IMR-90 (cell line): ENCODE data around the gene CROT. TPM values are rescaled to one million over a fixed set of nuclear protein-coding genes. Genes with fewer than 3 reads are reported as not detected.

ENCODE experiments used
- ATAC-seq: fragments of 200-7000 bp; cut with Tn5 transposase; 2 replicates; pipeline ENCODE4 v1.9.1; 2020; ENCODE audit warnings: low read depth, mild to moderate bottlenecking, moderate library complexity
- BruUV-seq: library from RNA; stranded (reverse); fragments of 400-500 nt; replicated peaks from 2 replicates; lab custom pipeline; 2021; lab: Mats Ljungman, UMichigan
- CTCF ChIA-PET: fragments of 300-600 bp; formaldehyde crosslinking; extraction: SDS; loops from one replicate; lab custom pipeline; 2021; ENCODE audit warnings: antibody characterized with exemption; lab: Yijun Ruan, JAX
- POLR2A ChIA-PET: fragments of 300-600 bp; sonication (Branson Sonifier 250); formaldehyde crosslinking; loops from one replicate; lab custom pipeline; 2022; ENCODE audit warnings: antibody characterized with exemption; ENCODE audit not compliant: unreplicated experiment; lab: Charles Lee
- DNase-seq: peaks from one replicate; pipeline ENCODE4 v3.0.0; 2013
- H2AFZ ChIP-seq: replicated peaks from 2 replicates; pipeline ENCODE3; 2013; ENCODE audit warnings: low read length, mild to moderate bottlenecking; ENCODE audit not compliant: poor library complexity
- H2AK5ac ChIP-seq: 2 replicates; pipeline ENCODE4 v1.6.1; 2013; ENCODE audit warnings: low read depth, low read length, inconsistent platforms
- H2AK9ac ChIP-seq: replicated peaks from 2 replicates; pipeline ENCODE3; 2013; ENCODE audit warnings: mild to moderate bottlenecking, low read depth, low read length, moderate library complexity; ENCODE audit not compliant: poor library complexity
- H2BK120ac ChIP-seq: 2 replicates; pipeline ENCODE4 v1.6.1; 2013; ENCODE audit warnings: low read depth, low read length, inconsistent platforms
- H2BK15ac ChIP-seq: 3 replicates; pipeline ENCODE4 v1.6.1; 2013; ENCODE audit warnings: low read depth, low read length, inconsistent platforms
- H2BK20ac ChIP-seq: 2 replicates; pipeline ENCODE4 v1.6.1; 2013; ENCODE audit warnings: low read depth, mild to moderate bottlenecking, inconsistent platforms, low read length, moderate library complexity
- H2BK5ac ChIP-seq: 2 replicates; pipeline ENCODE4 v1.6.1; 2013; ENCODE audit warnings: mild to moderate bottlenecking, low read depth, low read length, inconsistent platforms; ENCODE audit not compliant: poor library complexity, severe bottlenecking
- H3K14ac ChIP-seq: replicated peaks from 2 replicates; pipeline ENCODE4 v1.6.1; 2013; ENCODE audit warnings: low read depth, low read length, inconsistent platforms
- H3K18ac ChIP-seq: 2 replicates; pipeline ENCODE4 v1.6.1; 2013; ENCODE audit warnings: low read depth, low read length, control low read depth
- H3K23ac ChIP-seq: 2 replicates; pipeline ENCODE4 v1.6.1; 2013; ENCODE audit warnings: low read depth, low read length, inconsistent platforms
- H3K27ac ChIP-seq: 2 replicates; pipeline ENCODE4 v1.5.1; 2013; ENCODE audit warnings: mild to moderate bottlenecking, control low read depth, low read length; ENCODE audit not compliant: insufficient read depth
- H3K27me3 ChIP-seq: 2 replicates; pipeline ENCODE4 v1.6.1; 2013; ENCODE audit warnings: low read length; ENCODE audit not compliant: control insufficient read depth, insufficient read depth
- H3K36me3 ChIP-seq: 2 replicates; pipeline ENCODE4 v1.6.1; 2013; ENCODE audit warnings: low read length, mixed read lengths; ENCODE audit not compliant: control insufficient read depth, insufficient read depth
- H3K4ac ChIP-seq: 2 replicates; pipeline ENCODE4 v1.6.1; 2013; ENCODE audit warnings: low read depth, low read length, inconsistent platforms
- H3K4me1 ChIP-seq: 2 replicates; pipeline ENCODE4 v1.6.1; 2013; ENCODE audit warnings: low read length, mixed read lengths; ENCODE audit not compliant: control insufficient read depth, insufficient read depth
- H3K4me2 ChIP-seq: 2 replicates; pipeline ENCODE4 v1.6.1; 2013; ENCODE audit warnings: low read depth, mild to moderate bottlenecking, control low read depth, low read length, moderate library complexity
- H3K4me3 ChIP-seq: 2 replicates; pipeline ENCODE4 v1.5.1; 2013; ENCODE audit warnings: low read depth, mild to moderate bottlenecking, control low read depth, low read length, moderate library complexity; ENCODE audit not compliant: insufficient read depth
- H3K56ac ChIP-seq: 2 replicates; pipeline ENCODE4 v1.6.1; 2013; ENCODE audit warnings: low read length, inconsistent platforms; ENCODE audit not compliant: insufficient read depth; ENCODE audit errors: extremely low read depth
- H3K79me1 ChIP-seq, 2 experiments: 2 replicates each; pipeline ENCODE4 v1.6.1; 2013; ENCODE audit warnings: low read length in 2 of 2, inconsistent platforms in 1 of 2, low read depth in 1 of 2
- H3K9ac ChIP-seq: 2 replicates; pipeline ENCODE4 v1.6.1; 2013; ENCODE audit warnings: low read depth, low read length, control low read depth
- H3K9me1 ChIP-seq: 2 replicates; pipeline ENCODE4 v1.6.1; 2013; ENCODE audit warnings: low read length, inconsistent platforms; ENCODE audit not compliant: insufficient read depth
- H3K9me3 ChIP-seq: 2 replicates; pipeline ENCODE4 v1.6.1; 2013; ENCODE audit warnings: low read length; ENCODE audit not compliant: control insufficient read depth, insufficient read depth
- H4K20me1 ChIP-seq: 2 replicates; pipeline ENCODE4 v1.6.1; 2013; ENCODE audit warnings: low read length, inconsistent platforms; ENCODE audit not compliant: insufficient read depth
- H4K5ac ChIP-seq: 2 replicates; pipeline ENCODE4 v1.6.1; 2013; ENCODE audit warnings: mild to moderate bottlenecking, low read depth, low read length, control low read depth
- H4K8ac ChIP-seq, 2 experiments: 2 replicates each; pipeline ENCODE4 v1.6.1; 2013; ENCODE audit warnings: low read depth in 2 of 2, low read length in 2 of 2, control low read depth in 1 of 2, inconsistent platforms in 1 of 2
- H4K91ac ChIP-seq: 2 replicates; pipeline ENCODE4 v1.6.1; 2013; ENCODE audit warnings: low read depth, low read length, inconsistent platforms; ENCODE audit not compliant: insufficient read depth
- BHLHE40 ChIP-seq: fragments of 150-350 bp; IDR thresholded peaks from 2 replicates; pipeline ENCODE4 v1.6.1; 2016; ENCODE audit warnings: mild to moderate bottlenecking, low read depth, low read length
- CEBPB ChIP-seq: IDR thresholded peaks from 2 replicates; pipeline ENCODE4 v1.6.1; 2012; ENCODE audit warnings: low read depth, low read length, improper control_type of control experiment
- CTCF ChIP-seq: conservative IDR thresholded peaks from 2 replicates; pipeline ENCODE4 v1.5.1; 2012; ENCODE audit warnings: mild to moderate bottlenecking, low read depth, low read length, improper control_type of control experiment
- FOS ChIP-seq: fragments of 150-350 bp; IDR thresholded peaks from 2 replicates; pipeline ENCODE4 v1.6.1; 2016; ENCODE audit warnings: low read depth, low read length
- MAZ ChIP-seq: IDR thresholded peaks from 2 replicates; pipeline ENCODE4 v1.6.1; 2012; ENCODE audit warnings: low read depth, mild to moderate bottlenecking, low read length, improper control_type of control experiment, moderate library complexity, borderline replicate concordance
- RCOR1 ChIP-seq: IDR thresholded peaks from 2 replicates; pipeline ENCODE4 v1.6.1; 2012; ENCODE audit warnings: mild to moderate bottlenecking, low read length, improper control_type of control experiment; ENCODE audit not compliant: insufficient replicate concordance
- USF2 ChIP-seq: fragments of 150-350 bp; IDR thresholded peaks from 2 replicates; pipeline ENCODE4 v1.6.1; 2017; ENCODE audit warnings: mild to moderate bottlenecking, antibody characterized with exemption, low read length, low read depth
- dilution Hi-C: fragments of 300-500 bp; cut with HindIII; formaldehyde crosslinking; loops from one replicate; pipeline ENCODE4 v1.14.3; 2018; ENCODE audit warnings: low sequenced_read_pairs; ENCODE audit not compliant: unreplicated experiment
- in situ Hi-C: fragments of 300-500 bp; cut with MboI; formaldehyde crosslinking; loops from 3 replicates; pipeline ENCODE4 v1.14.3; 2019; ENCODE audit warnings: low sequenced_read_pairs, inconsistent platforms, mixed read lengths
- intact Hi-C: fragments of 100-400 bp; cut with micrococcal nuclease; formaldehyde crosslinking; loops from 2 replicates; pipeline ENCODE4 v1.10.0; 2022
- polyA plus RNA-seq, 3 experiments: library from polyadenylated mRNA; depleted of rRNA; stranded (reverse); fragments of >200 nt; gene quantifications; 2 replicates each; pipeline ENCODE4 v1.2.3, GENCODE V29; 2012; ENCODE audit warnings: low replicate concordance in 1 of 3
- total RNA-seq: library from RNA; depleted of rRNA; stranded (reverse); fragments of >200 nt; gene quantifications from 2 replicates; pipeline ENCODE4 v1.2.3, GENCODE V29; 2012

The CROT gene
- total and polyA plus RNA-seq, 2 of the 4 experiments (the other 2 are of a cell fraction) = 7.5 to 10.0 TPM

GRCh38 chr7:87300756-87301155 lies 44.7 kb upstream of the CROT start:
- BruUV-seq = no TSS peak
- POLR2A ChIA-PET = no interaction called here
- no peak overlapping the region for H3K9ac ChIP-seq
- no peak overlapping the region for H2BK5ac ChIP-seq
- intact Hi-C loops (no loop called here), dilution Hi-C loops (no loop called here), in situ Hi-C loops (no loop called here)
- no peaks in the 10 kb centered on the region for H3K4me1 ChIP-seq
- no peaks in the 10 kb centered on the region for H4K20me1 ChIP-seq
- no peak overlapping the region for H3K4me2 ChIP-seq
- CTCF ChIA-PET = no interaction called here
- DNase-seq (no peak), ATAC-seq (no peak)
- H2BK15ac ChIP-seq = no peak overlapping the region
- H3K27ac ChIP-seq = no peak overlapping the region
- no peak overlapping the region for H2BK20ac ChIP-seq
- no peaks in the 10 kb centered on the region for H3K79me1 ChIP-seq
- H2AFZ ChIP-seq = no peak overlapping the region
- no peak overlapping the region for H2BK120ac ChIP-seq
- H4K91ac ChIP-seq = no peak overlapping the region
- H3K56ac ChIP-seq = no peak overlapping the region
- H3K23ac ChIP-seq = no peak overlapping the region
- no peak overlapping the region for H4K8ac ChIP-seq
- no peaks in the 10 kb centered on the region for H3K36me3 ChIP-seq
- no peak overlapping the region for H3K14ac ChIP-seq
- TF ChIP-seq MAZ (no peak), CTCF (no peak), RCOR1 (no peak), FOS (no peak), CEBPB (no peak), BHLHE40 (no peak), USF2 (no peak)
- no peak overlapping the region for H2AK9ac ChIP-seq
- no peak overlapping the region for H2AK5ac ChIP-seq
- no peaks in the 10 kb centered on the region for H3K9me3 ChIP-seq
- H3K4ac ChIP-seq = no peak overlapping the region
- H3K18ac ChIP-seq = no peak overlapping the region
- H4K5ac ChIP-seq = no peak overlapping the region
- no peaks in the 10 kb centered on the region for H3K9me1 ChIP-seq
- H3K27me3 ChIP-seq = peaks cover 2% of the 10 kb centered on the region; the same call in 1 of the 2 replicates
- H3K4me3 ChIP-seq = no peak overlapping the region
